ENCODE measurements around the gene SHROOM4.

Gene SHROOM4

GRCh38 chrX:50707405-50707804, 106.6 kb downstream of the SHROOM4 start:
- no peak for DNase-seq

GRCh38 chrX:50705042-50705441, 109.0 kb downstream of the SHROOM4 start:
- DNase-seq = no peak

GRCh38 chrX:50704360-50704759, 109.6 kb downstream of the SHROOM4 start:
- DNase-seq = no peak

GRCh38 chrX:50700921-50701320, 113.1 kb downstream of the SHROOM4 start:
- DNase-seq = no peak

- no peak for DNase-seq
Observed at GRCh38 chrX:50698944-50699343, 115.0 kb downstream of the SHROOM4 start.

- no peak for DNase-seq
Observed at GRCh38 chrX:50697691-50698090, 116.3 kb downstream of the SHROOM4 start.

GRCh38 chrX:50691820-50692219, 122.2 kb downstream of the SHROOM4 start:
- DNase-seq = no peak

GRCh38 chrX:50684871-50685270, 129.1 kb downstream of the SHROOM4 start:
- no peak for DNase-seq

GRCh38 chrX:50680990-50681389, 133.0 kb downstream of the SHROOM4 start:
- no peak for DNase-seq

GRCh38 chrX:50677789-50678188, 136.2 kb downstream of the SHROOM4 start:
- DNase-seq = no peak

- DNase-seq = no peak
Observed at GRCh38 chrX:50671661-50672060, 142.3 kb downstream of the SHROOM4 start.

GRCh38 chrX:50668860-50669259, 145.1 kb downstream of the SHROOM4 start:
- DNase-seq = no peak

GRCh38 chrX:50648156-50648555, 165.8 kb downstream of the SHROOM4 start:
- no peak for DNase-seq

GRCh38 chrX:50644496-50644895, 169.5 kb downstream of the SHROOM4 start:
- DNase-seq = no peak

GRCh38 chrX:50643525-50644137, 170.4 kb downstream of the SHROOM4 start:
- DNase-seq = no peak

- DNase-seq = no peak
Observed at GRCh38 chrX:50638123-50638522, 175.9 kb downstream of the SHROOM4 start.

- no peak for DNase-seq
Observed at GRCh38 chrX:50635817-50636365, 178.1 kb downstream of the SHROOM4 start.

- no peak for DNase-seq
Observed at GRCh38 chrX:50635162-50635561, 178.8 kb downstream of the SHROOM4 start.

- no peak for DNase-seq
Observed at GRCh38 chrX:50629774-50630173, 184.2 kb downstream of the SHROOM4 start.

GRCh38 chrX:50627696-50628095, 186.3 kb downstream of the SHROOM4 start:
- DNase-seq = no peak

GRCh38 chrX:50626432-50626831, 187.6 kb downstream of the SHROOM4 start:
- no peak for DNase-seq

GRCh38 chrX:50622751-50623150, 191.2 kb downstream of the SHROOM4 start:
- DNase-seq = no peak

GRCh38 chrX:50618788-50619558, 195.0 kb downstream of the SHROOM4 start:
- DNase-seq = no peak

GRCh38 chrX:50617183-50617582, 196.8 kb downstream of the SHROOM4 start:
- no peak for DNase-seq
